Activated T-helper 1 cell treated with anti-CD3 and anti-CD28 coated beads, Interleukin-2, amount 50 U/mL, for 16 hours (primary cell): ENCODE results near the gene SLC26A3.
A peak's percentile ranks its signal among the peaks of the same experiment; 100 is the strongest.

Experiments used
- DNase-seq, 2 donors: peaks; one replicate each; pipeline ENCODE4 v3.0.0-alpha.2; 2020; ENCODE audit warnings: low read depth in 1 of 2, low spot score in 1 of 2

SLC26A3 gene

GRCh38 chr7:107751113-107751512 lies 51.9 kb downstream of the SLC26A3 start:
- DNase-seq, result no peak

DNA sequence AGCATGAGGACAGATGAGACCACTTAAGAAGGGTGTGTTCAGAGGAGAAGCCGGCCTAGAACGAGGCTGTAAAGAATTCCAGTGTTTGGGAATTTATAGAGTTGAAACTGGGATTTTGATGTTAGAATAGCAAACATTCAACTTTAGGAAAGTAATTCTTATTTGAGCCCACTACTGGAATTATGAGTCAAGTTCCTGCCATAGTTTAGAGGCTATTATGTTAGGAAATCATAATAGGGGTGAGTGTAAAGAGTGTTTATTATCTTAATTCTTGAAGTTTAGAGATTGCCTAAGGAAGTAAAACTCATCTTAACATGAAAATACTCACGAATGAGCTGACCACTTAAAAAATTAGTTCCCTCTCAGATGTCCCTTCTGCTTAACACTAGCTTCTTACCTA lies 57.0 kb downstream of the SLC26A3 start:
- DNase-seq, result no peak

GRCh38 chr7:107744345-107744750 lies 58.7 kb downstream of the SLC26A3 start:
- DNase-seq, result no peak

DNA sequence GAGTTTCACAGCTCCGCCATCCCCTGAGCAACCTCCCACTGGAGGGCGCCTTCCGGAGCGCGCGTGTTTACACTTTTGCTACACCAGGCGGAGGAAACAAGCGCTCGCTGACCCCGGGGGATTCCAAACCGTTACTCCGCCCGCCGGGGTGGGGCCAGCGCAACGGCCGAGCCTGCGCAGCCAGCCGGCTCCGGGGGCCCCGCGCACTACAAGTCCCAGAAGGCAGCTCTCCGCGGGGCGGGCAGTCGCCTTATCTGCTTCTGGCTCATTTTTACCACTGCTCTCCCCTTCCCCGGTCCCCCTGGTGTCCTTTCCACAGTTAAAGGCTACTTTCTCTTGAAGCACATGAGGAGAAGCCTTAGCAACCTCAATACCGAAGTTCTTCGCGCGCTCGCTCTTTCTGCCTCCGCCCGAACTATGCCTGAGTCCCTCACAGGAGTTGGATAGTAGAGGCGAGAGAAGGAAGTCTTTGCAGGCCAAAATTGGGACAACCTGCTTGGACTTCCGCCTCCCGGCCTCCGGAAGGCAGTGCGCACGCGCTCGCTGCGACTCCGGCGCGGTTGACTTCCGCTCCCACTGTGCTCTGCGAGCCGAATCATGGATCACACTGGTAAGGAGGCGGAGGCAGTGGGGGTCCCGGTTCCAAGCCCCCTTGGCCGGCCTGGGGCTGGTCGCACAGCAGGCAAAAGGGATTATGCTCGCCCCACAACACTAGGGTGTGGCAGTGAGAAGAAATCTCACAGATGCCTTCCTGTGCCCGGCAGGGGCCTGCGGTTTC lies 59.3 kb downstream of the SLC26A3 start, which contains the start of gene CBLL1:
Gene CBLL1 (plus strand): TSS at position 576 of the 778 bp plus-strand sequence. CDS start 22 bp downstream, at position 598.
- peak; percentile 96 for DNase-seq

- no peak for DNase-seq
Observed at GRCh38 chr7:107742678-107743566, 60.1 kb downstream of the SLC26A3 start.

- DNase-seq, result no peak
Observed at GRCh38 chr7:107728276-107728675, 74.7 kb downstream of the SLC26A3 start.

- no peak for DNase-seq
Observed at GRCh38 chr7:107726356-107727130, 76.5 kb downstream of the SLC26A3 start.

GRCh38 chr7:107725138-107725740 lies 77.8 kb downstream of the SLC26A3 start:
- peak in 1 of 2 donors; percentile 11 for DNase-seq

DNA sequence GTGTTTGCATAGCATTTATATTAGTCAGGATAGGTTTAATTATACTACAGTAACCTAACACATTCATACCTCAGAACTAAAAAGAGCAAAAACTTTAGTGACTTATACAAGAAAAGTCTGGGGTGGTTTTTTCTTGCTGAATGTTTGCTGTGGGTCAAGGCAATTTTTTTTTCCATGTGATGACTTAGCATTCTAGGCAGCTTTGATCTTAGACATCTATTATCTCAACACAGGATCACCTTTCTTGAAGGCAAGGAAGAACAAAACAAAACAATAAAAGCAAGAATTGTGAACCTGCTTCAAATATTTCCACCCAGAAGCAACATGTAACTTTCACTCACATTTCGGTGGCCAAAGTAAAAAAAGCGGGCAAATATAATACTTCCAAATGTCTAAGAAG lies 79.8 kb downstream of the SLC26A3 start:
- DNase-seq, result no peak

DNA sequence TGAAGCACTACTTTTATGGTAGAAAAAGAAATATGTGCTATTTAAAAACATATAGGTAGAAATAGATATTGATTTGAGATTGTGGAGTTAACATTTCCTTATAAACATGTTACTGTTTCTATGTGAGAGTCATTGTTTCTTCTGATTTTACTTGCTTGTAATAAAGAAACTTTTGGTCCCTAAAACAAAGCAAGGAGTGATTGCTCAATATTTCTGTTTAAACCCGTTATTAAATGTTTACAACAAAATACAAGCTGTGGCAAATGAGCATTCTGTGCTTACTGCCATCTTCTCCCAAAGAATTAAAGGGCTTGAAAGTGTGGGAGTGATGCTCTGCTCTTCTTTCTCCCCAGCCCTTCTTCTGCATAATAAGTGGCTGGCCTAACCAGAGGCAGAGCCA lies 81.7 kb downstream of the SLC26A3 start:
- DNase-seq, result no peak

GRCh38 chr7:107718456-107719193 lies 84.4 kb downstream of the SLC26A3 start:
- no peak for DNase-seq

DNA sequence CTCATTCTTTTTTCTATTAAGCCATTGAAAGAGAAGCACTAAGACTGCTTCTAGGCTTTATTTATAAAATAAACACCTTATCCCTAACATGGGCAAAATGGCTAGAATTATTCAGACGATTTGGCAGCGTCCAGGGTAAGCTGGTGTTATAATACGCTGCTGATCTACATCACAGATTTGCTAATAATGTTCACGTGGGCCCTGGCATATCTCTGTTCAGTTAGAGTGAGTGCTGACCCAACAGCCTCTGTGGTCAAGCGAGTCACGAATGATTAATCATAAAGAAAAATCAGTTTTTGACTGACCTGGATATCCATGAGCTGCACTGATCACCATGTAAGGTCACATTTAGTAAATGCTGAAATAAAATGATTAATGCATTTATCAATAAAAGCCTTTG lies 87.5 kb downstream of the SLC26A3 start:
- no peak for DNase-seq
